IMR-90 (cell line): ENCODE measurements around the gene SENP6. TPM values are rescaled to one million over a fixed set of nuclear protein-coding genes. Genes with fewer than 3 reads are reported as not detected.

ENCODE experiments used
- microRNA-seq, 2 experiments: library from miRNA; stranded (forward) in 1 of 2; unstranded in 1 of 2; fragments of 10-50 nt in 1 of 2; fragments of <30 nt in 1 of 2; gene quantifications in 1 of 2; microRNA quantifications in 1 of 2; one replicate each; pipeline versions ENCODE3 to v1.1.0; 2013 to 2020; ENCODE audit not compliant: insufficient read depth in 1 of 2, insufficient read length in 1 of 2, unreplicated experiment in 1 of 2
- polyA plus RNA-seq, 3 experiments: library from polyadenylated mRNA; depleted of rRNA; stranded (reverse); fragments of >200 nt; gene quantifications; 2 replicates each; pipeline ENCODE4 v1.2.3, GENCODE V29; 2012; ENCODE audit warnings: low replicate concordance in 1 of 3
- small RNA-seq, 5 experiments: library from RNA; depleted of rRNA; stranded (forward); fragments of <200 nt; gene quantifications; one replicate each; pipeline ENCODE3, GENCODE V24; 2012
- total RNA-seq: library from RNA; depleted of rRNA; stranded (reverse); fragments of >200 nt; gene quantifications from 2 replicates; pipeline ENCODE4 v1.2.3, GENCODE V29; 2012; rRNA removed

The SENP6 gene
- total and polyA plus RNA-seq, 2 of the 4 experiments (the other 2 are of a cell fraction), result 23.1 to 25.8 TPM

Small RNA genes within 50 kb of the gene (microRNA-seq; reads per million reads assigned to microRNA genes)
- gene RNU6-1016P (ENCODE audit: insufficient read depth, insufficient read length) (not detected), gene RNU6-1338P (ENCODE audit: insufficient read depth, insufficient read length) (not detected), gene RNU6-155P (ENCODE audit: insufficient read depth, insufficient read length) (not detected)

Small RNA genes within 50 kb of the gene (small RNA-seq; reads per million reads assigned to genes)
- gene RNU6-1016P (0 reads per million in 5 experiments), gene RNU6-1338P (0 reads per million in 5 experiments), gene RNU6-155P (0 reads per million in 5 experiments)

Other genes with a start within 250 kb of the SENP6 start
- gene FILIP1, start 108.1 kb upstream of the SENP6 start, total RNA-seq, result under 0.01 TPM in 2 replicates
- 0.03 TPM in 1 of 2 replicates, not detected in the other for gene FILIP1, start 108.1 kb upstream of the SENP6 start, polyA plus RNA-seq (2012; rRNA removed)
- 6.8 and 9.4 TPM in 2 replicates for gene MYO6, start 147.4 kb downstream of the SENP6 start, total RNA-seq
- gene MYO6, start 147.4 kb downstream of the SENP6 start, polyA plus RNA-seq (2012; rRNA removed), result 5.4 and 6.1 TPM in 2 replicates